Stimulated activated CD8-positive, alpha-beta memory T cell treated with anti-CD3 and anti-CD28 coated beads, Interleukin-4, amount 100 ng/mL, for 1 hour (primary cell): ENCODE measurements around the gene MAGI2.
"Not testable (repeated sequence)": the region's sequence is repeated elsewhere in the genome, so short reads cannot be mapped to it uniquely, and the experiment has no call there.

Source experiments
- DNase-seq, 2 donors: peaks; one replicate each; pipeline ENCODE4 v3.0.0-alpha.2; 2020; ENCODE audit warnings: low read depth in 2 of 2, low spot score in 1 of 2

MAGI2 gene

DNA sequence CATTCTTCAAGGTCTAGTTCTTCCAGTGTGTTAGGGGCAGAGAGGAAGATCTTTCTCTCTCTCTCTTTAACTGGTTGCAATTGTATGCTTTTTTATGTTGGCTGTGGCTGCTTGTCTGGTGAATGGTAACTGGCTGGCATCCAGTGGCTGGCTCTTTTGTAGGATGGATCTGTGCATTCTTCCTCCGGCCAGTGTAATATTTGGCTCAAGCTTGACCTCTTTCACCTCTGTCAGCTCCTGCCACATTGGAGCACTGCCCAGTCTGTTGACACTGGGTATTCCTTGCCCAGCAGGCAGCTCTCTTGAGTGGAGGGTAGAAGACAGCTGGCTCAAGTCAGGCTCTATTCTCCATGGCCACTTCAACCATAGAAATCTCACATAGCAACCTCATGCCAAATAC, 1126.6 kb downstream of the MAGI2 start:
- no peak for DNase-seq

DNA sequence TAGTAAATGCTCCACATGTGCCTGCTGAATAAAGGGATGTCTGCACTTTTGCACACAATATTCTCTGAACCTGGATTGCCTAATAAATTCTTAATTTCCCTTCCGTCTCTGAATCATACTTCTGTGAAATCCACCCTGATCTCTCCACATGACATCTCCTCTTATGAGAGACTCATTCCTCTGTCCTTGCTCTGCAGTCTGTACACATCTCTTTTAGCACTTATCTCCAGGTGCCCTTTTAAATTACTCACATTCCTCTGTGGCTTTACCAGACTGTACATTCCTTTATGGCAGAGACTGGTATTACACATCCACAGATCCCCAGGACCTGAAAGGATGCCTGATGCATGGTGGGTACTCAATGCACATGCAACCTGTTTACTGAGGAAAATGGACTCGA, 1127.3 kb downstream of the MAGI2 start:
- no peak for DNase-seq

DNA sequence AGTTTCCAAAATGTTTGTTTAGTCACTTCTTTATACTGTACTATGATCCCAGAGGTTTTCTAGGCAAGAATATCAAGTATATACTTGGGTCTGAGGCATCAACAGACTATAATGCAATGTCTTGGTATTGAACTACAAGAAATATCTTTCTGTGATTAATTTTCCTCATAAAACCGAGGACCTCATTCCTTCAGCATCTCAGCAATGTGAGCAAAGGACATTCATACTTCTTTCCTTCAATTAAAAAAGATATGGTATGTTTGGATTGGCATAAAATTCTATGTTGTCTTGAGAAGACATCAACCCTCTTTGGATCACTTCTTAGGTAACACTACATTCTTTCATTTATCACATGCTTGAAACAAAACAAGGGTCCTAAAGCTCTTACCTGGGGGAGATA, 1130.3 kb downstream of the MAGI2 start:
- no peak for DNase-seq

DNA sequence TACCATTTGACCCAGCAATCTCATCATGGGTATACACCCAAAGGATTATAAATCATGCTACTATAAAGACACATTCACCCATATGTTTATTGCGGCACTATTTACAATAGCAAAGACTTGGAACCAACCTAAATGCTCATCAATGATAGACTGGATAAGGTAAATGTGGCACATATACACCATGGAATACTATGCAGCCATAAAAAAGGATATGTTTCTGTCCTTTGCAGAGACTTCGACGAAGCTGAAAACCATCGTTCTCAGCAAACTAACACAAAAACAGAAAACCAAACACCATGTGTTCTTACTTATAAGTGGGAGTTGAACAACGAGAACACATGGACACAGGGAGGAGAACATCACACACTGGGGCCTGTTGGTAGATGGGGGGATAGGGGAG, 1131.2 kb downstream of the MAGI2 start:
- not testable (repeated sequence) for DNase-seq

DNA sequence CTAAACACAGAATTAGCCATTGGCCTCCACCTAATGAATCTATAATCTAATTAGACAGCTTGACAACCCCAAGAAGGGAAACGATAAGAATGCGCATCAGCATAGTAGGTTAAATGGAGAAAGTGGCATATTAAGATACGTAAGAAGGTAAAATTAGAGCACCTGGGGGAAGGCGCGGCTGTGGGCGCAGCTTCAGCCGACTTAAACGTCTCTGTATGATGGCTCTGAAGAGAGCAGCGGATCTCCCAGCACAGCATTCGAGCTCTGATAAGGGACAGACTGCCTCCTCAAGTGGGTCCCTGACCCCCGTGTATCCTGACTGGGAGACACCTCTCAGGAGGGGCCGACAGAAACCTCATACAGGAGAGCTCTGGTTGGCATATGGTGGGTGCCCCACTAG, 1136.1 kb downstream of the MAGI2 start:
- no peak for DNase-seq

DNA sequence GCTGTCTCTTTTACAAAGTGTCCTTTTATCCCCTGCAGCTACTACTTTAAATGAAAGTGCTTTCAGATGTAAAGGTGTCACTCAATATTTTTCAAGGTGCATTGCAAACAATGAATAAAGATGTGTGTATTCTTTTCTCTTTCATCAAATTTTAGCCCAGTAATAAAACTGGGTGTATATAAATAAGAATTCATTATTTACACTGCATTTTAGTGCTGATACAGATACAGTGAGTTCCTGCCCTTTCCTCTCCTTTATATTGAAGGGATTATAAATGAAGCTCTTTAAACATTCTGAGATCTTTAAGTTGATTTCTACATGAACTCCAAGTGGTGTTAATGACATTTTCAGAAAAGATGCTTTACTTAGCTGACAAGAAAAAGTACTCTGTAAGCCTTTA, 1137.4 kb downstream of the MAGI2 start:
- no peak for DNase-seq

DNA sequence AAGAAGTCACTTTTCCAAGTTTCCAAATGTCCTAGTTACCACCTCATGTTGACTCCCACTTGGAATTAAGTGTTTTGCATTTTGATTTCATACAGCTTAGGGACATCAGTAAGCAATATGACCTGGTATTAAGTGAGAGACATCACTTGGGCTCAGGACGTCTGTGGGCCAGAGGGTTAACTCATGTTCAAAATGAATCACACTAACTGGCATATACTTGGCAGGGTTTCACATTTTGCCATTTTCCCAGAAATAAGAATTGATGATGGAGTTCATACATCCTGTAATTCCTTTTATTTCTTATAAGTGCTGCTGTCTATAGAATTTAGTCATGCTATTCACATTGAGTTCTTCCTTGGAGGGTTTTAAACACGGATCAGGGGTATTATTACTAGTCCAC, 1138.3 kb downstream of the MAGI2 start:
- no peak for DNase-seq

DNA sequence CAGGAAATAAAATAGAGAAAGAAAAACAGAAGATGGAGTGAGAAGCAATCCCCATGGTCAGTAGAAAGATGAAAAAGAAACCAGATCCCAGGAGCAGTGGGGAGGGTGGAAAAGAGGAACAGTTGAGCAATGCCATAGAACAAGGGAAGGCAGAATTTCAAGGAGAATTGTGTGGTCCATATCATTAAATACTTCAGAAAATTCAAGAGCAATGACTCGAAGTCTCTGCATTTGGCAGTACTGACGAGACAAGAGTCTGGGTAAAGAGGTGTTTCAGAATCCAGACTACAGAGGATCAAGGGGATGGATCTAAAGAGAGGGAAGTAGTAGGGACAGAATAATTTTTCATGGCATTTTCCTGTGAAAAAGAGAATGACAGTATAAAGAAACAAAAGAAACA, 1142.3 kb downstream of the MAGI2 start:
- no peak for DNase-seq

DNA sequence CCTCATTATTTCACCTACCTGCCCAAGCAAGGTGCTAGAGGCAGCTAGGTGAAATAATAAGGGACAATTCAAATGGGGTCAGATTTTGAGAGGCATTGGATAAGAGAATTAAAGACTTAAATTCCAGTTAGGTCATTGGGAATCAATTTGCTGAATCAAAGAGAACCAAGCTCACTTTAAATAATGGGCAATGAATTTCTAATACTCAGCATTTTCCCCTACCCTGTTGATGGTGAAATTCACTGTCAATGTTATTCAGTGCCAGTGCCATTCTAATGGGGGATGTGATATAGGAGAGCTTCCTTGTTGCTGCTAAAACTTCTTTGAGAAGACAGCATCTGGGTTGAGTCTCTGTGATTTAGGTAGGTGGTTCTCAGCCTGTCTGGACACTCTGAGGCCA, 1145.6 kb downstream of the MAGI2 start:
- DNase-seq: no peak

DNA sequence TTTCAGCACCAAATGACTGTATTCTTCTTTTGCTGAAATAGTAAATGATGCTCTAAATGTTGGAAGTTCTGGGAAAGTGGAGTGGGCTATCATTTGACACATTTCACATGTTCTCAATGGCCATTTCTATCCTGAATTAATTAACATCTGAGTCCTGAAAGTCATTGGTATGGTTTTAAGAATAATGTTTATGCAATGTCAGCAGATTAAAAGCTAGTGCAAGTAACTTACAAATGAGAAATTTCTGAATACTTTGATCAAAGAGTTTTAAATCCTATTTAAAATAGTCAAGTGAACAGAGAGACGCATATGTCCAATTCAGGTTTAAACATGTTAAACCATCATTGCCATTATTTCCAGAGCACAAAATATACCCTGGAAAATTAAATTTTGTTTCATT, 1146.8 kb downstream of the MAGI2 start:
- DNase-seq: no peak

DNA sequence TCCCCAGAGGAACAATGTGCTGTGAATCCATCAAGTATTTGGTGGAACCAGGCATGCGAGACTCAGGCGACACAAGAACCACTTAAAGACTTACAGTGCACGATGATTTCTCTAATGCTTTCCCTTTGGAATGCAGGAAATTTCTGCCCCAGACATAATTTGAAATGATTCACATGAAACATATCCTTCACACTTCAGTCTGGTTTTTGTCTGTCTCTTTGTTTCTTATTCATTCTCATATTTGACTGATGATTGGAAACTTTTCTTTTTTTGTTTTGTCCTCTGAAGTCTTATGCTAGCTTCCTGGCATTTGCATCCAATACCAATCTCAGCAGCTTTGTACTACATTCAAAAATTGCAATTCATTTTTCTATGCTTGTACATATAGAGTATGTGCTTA, 1152.1 kb downstream of the MAGI2 start:
- DNase-seq: no peak

DNA sequence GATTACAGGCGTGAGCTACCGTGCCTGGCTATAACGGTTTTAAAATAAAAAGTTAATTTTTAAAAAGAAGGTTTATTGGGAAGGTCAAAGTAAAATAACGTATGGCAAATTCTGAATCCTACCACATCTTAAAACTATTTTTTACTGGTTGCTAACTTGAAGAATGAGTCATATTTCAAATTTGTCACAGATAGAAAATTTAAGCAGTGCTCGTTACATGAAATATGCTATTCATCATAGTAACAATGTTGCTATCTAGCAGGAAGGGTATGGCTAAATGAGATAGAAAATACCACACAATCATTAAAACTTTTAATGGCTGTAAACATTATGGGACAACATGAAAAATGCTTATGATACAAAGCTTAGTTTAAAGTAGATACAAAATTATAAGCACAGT, 1154.4 kb downstream of the MAGI2 start:
- DNase-seq: no peak

DNA sequence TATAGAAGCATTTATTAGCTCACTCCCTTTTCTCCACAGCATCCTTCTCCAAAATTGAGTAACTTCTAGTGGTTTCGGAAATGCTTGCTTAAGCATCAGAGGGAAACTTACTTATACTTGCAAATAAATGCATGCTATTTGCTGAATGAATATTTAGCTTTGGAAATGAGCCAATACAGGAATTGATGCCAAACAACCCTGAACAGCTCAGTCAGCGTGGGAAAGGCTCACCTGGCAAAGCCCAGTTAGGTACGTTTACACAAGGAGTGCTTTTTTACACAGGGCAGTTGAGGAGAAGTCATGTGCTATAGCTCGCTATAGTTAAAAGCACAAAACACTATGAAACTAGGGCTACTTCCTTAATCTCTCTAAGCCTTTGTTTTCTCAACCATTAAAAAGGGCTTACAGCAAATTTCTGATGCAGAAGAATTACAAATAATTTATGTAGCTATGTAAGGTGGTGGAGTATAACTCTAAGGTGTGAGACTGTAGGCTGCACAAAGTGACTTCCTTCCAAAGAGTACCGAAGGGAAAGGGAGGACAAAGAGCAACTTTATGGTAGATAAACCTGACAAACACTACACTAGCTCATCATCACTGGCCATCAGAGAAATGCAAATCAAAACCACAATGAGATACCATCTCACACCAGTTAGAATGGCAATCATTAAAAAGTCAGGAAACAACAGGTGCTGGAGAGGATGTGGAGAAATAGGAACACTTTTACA, 1156.7 kb downstream of the MAGI2 start:
- no peak for DNase-seq

DNA sequence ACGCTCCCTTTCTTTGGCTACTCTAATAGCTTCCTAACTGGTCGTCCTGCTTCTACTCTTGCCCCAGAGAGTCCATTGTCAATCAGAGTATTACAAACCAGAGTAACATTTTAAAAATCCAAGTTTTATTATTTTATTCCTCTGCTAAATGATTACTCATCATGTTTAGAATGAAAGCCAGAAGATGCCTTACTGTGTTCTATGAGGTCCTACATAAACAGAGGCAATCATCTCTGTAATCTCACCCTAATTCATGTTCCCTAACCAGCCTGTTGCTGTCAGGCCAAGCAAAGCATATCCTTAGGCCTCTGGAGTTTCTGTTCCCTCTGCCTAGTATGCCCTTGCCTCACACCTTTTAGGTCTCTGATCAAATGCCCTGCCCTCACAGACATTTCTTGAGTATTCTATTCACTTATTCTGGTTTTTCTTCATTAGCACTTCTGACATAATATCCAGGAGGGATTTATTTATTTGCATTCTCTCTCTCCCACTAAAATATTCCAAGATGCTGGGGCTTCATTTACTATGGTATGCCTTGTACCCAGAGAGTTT, 1157.3 kb downstream of the MAGI2 start:
- no peak for DNase-seq

DNA sequence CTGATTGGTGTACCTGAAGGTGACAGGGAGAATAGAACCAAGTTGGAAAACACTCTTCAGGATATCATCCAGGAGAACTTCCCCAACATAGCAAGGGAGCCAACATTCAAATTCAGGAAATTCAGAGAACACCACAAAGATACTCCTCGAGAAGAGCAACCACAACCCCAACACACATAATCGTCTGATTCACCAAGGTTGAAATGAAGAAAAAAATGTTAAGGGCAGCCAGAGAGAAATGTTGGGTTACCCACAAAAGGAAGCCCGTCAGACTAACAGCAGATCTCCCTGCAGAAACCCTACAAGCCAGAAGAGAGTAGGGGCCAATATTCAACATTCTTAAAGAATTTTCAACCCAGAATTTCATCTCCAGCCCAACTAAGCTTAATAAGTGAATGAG, 1164.0 kb downstream of the MAGI2 start:
- DNase-seq: not testable (repeated sequence)

DNA sequence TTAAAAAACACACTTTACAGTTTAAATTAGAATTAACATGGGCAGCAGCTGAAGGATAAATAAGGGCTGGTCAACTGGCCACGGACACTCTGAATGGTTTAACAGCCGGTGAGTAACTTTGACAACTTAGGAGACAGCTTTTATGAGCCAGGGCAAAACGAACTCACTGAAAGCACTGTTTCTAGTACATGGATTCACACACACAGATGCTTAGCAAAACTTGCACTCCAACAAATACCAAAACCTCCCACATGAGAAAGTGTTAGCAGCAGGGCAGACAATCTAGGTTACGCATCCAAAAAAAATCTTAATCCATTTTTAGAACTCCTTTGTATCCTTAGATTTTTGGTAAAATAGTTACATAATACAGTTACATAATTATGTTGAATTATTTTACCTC, 1168.5 kb downstream of the MAGI2 start:
- no peak for DNase-seq

DNA sequence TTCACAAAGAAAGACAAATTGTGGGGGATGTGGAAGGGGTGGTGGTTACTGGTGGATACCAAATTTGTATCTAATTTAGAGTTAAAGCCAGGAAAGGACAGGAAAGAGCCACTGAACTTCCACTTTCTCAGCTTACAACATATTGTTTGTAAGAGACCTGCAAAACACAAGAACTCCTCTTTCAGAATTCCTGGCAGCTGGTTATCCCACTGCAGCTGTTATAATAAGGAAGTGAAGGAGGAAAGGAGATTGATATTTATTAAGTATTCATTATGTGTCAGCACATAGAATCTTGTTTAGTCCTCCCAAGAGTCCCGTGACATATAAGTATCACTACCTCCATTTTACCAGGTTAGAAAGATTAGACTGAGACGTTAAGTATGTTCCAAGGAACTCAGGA, 1173.2 kb downstream of the MAGI2 start:
- no peak for DNase-seq

DNA sequence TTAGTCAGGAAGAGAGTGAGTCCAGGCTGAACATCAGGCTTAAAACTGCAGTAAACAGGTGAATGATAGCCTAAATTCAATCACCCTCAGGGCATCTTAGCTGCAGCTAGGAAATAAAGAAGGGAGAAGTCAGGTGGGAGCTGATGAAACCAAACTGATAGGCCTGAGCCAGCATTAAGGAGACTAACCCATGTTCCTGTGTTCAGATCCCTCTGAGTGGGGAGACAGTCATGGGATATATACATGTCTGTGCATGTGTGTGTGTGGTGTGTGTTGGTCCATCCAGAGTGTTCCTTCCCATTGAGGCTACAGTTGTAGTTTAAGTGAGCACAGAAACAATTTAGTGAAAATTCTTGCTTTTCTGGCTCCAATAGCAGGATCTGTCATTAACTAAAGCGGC, 1174.0 kb downstream of the MAGI2 start:
- no peak for DNase-seq

DNA sequence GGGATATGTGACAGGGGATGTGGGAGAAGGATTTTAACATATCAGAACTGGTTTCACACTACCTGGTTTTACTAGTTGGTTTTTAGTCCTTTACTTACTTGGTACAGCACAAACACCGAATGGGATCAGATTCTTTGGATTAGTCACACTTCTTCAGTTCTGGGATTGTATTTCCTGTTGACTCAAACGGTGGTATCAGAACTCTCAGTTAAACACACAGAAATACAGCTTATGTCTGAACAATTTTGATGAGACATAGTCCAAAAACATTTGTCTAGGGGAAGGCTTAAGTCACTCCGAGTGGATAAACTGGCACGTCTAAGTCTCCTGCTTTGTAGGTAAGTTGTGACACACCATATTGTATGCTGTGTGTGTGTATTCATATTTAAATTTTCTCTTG, 1174.4 kb downstream of the MAGI2 start:
- DNase-seq: no peak

DNA sequence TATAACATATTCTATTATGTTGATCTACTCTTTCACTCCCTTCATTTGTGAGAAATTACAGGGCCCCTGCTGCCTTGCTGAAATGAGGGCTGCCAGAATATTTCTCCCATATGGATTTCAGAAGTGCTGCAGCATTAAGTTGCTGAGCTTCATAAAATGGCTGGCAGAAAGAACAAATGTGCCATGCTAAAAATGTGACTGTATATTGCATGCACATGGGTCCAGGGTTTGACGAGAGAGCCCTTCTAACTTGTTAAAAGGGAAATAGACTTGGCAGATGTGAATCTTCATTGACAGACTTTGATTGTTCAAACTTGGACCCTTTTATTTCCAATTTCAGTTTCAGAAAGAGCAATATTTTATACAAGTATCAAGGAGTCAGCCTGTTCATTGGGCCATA, 1186.3 kb downstream of the MAGI2 start:
- DNase-seq: no peak

DNA sequence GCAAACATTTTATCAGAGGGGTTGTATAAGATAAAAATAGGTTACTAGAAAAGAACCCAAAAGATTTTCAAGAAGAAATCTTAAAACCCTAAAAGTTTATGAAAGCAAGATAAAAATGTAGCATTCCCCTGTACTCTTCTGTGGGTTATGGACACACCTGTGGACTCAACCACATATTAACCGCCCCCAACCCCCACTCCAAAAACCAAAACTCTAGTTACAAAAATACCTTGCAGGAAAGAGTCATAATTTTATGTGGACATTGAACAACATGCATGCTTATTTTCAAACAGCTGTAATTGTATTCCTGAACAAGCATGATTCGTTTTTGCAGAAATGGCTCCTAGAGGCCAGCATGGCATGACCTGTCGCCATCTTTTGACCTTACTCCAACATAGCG, 1188.0 kb downstream of the MAGI2 start:
- DNase-seq: no peak

DNA sequence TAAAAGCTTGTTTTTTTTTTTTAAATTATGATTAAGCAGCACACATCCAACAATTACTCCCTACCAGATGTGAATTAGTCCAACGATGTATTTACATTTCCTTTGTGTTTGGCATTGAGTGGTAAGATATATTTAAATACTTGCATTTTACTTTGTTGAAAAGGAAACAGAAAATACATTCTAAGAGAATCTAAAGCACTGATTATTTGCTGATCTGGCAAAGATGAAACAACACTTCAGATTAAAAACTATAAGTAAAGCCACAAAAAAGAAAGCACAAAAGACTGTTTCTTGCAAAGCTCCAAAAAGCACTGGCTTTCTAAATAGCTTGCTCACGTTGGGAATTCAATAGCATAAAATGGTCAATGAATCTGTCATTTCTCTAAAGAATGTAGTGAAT, 1188.4 kb downstream of the MAGI2 start:
- DNase-seq: no peak

DNA sequence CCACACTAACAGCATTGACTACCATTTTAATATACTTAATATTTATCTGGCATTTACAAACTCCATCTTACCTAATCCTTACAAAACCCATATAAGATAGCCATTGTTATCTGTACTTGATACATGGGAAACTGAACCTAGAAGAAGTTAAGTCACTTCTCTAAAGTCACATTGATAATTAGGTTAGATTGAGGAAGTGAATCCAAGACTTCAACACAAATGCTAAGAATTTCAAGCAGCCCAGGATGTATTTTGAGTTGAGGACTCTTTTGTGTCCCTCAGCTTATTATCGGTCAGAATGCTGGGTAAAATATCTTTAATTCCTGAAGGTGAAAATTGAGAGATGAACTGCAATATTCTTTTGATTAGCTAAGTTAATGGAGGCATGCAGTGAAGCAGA, 1189.4 kb downstream of the MAGI2 start:
- no peak for DNase-seq
